Glomerular endothelial cell (primary cell): ENCODE data around the gene PKDREJ. TPM values are rescaled to one million over a fixed set of nuclear protein-coding genes. Genes with fewer than 3 reads are reported as not detected.

ENCODE experiments used
- DNase-seq: peaks from one replicate; pipeline ENCODE4 v3.0.0-alpha.2; 2011; ENCODE audit warnings: low read depth, low spot score; ENCODE audit errors: extremely low read depth
- total RNA-seq: library from RNA; depleted of rRNA; stranded (reverse); fragments of >200 nt; gene quantifications from 2 replicates; pipeline ENCODE4 v1.2.3, GENCODE V29; 2015

PKDREJ gene
- total RNA-seq, 1 donor from 2014 or later, result not detected

- DNase-seq, result no peak
Observed at GRCh38 chr22:46240506-46240905, 22.6 kb downstream of the PKDREJ start.

GRCh38 chr22:46240073-46240472 lies 23.1 kb downstream of the PKDREJ start:
- DNase-seq, result no peak

- no peak for DNase-seq
Observed at GRCh38 chr22:46239261-46240048, 23.7 kb downstream of the PKDREJ start.

- DNase-seq, result no peak
Observed at GRCh38 chr22:46238541-46238940, 24.6 kb downstream of the PKDREJ start.

- DNase-seq, result no peak
Observed at GRCh38 chr22:46237453-46238124, 25.6 kb downstream of the PKDREJ start.

- DNase-seq, result no peak
Observed at GRCh38 chr22:46234969-46235368, 28.2 kb downstream of the PKDREJ start.

- DNase-seq, result no peak
Observed at GRCh38 chr22:46233231-46233630, 29.9 kb downstream of the PKDREJ start.

- DNase-seq, result no peak
Observed at GRCh38 chr22:46230262-46230901, 32.8 kb downstream of the PKDREJ start.

GRCh38 chr22:46229701-46230100 lies 33.4 kb downstream of the PKDREJ start:
- DNase-seq, result no peak

- no peak for DNase-seq
Observed at GRCh38 chr22:46226577-46226976, 36.6 kb downstream of the PKDREJ start.

GRCh38 chr22:46225631-46226030 lies 37.5 kb downstream of the PKDREJ start:
- DNase-seq, result no peak

- no peak for DNase-seq
Observed at GRCh38 chr22:46224898-46225290, 38.2 kb downstream of the PKDREJ start.

GRCh38 chr22:46224044-46224897 lies 38.9 kb downstream of the PKDREJ start:
- DNase-seq, result no peak

- DNase-seq, result no peak
Observed at GRCh38 chr22:46220921-46221320, 42.2 kb downstream of the PKDREJ start.

- no peak for DNase-seq
Observed at GRCh38 chr22:46219636-46220035, 43.5 kb downstream of the PKDREJ start.

GRCh38 chr22:46214616-46215015 lies 48.5 kb downstream of the PKDREJ start:
- no peak for DNase-seq

- no peak for DNase-seq
Observed at GRCh38 chr22:46214149-46214548, 49.0 kb downstream of the PKDREJ start.

- no peak for DNase-seq
Observed at GRCh38 chr22:46213052-46213451, 50.1 kb downstream of the PKDREJ start.

- no peak for DNase-seq
Observed at GRCh38 chr22:46212195-46212594, 50.9 kb downstream of the PKDREJ start.

- no peak for DNase-seq
Observed at GRCh38 chr22:46209262-46209661, 53.9 kb downstream of the PKDREJ start.
